PC-9 (cell line): Measurements from ENCODE around the gene CACNA1H.

ENCODE experiments used
- EZH2 ChIP-seq: fragments of 200-600 bp; sonication (generic); IDR thresholded peaks from 2 replicates; pipeline ENCODE4 v1.8.0; 2017; ENCODE audit warnings: antibody characterized with exemption, low read depth
- TF ChIP-seq, protein P1 (sequence below): fragments of 200-600 bp; sonication (generic); conservative IDR thresholded peaks from 2 replicates; pipeline ENCODE4 v1.6.1; 2017; ENCODE audit warnings: mixed run types, antibody characterized with exemption, mild to moderate bottlenecking, moderate library complexity

DNA sequence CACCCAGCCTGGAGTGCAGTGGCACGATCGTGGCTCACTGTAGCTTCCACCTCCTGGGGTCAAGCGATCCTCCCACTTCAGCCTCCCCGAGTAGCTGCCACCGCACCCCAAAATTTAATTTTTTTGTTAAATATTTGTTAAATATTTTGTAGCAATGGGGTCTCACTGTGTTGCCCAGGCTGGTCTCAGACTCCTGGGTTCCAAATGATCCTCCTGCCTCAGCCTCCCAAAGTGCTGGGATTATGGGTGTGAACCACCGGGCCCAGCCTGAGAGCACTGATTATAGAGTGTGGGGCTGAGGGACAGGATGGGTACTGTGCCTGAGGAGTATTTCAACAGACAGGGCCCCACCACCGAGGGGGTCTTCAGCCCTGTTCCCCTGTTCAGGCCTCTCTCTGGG, 36.5 kb downstream of the CACNA1H start:
- TF ChIP-seq, protein P1, sequence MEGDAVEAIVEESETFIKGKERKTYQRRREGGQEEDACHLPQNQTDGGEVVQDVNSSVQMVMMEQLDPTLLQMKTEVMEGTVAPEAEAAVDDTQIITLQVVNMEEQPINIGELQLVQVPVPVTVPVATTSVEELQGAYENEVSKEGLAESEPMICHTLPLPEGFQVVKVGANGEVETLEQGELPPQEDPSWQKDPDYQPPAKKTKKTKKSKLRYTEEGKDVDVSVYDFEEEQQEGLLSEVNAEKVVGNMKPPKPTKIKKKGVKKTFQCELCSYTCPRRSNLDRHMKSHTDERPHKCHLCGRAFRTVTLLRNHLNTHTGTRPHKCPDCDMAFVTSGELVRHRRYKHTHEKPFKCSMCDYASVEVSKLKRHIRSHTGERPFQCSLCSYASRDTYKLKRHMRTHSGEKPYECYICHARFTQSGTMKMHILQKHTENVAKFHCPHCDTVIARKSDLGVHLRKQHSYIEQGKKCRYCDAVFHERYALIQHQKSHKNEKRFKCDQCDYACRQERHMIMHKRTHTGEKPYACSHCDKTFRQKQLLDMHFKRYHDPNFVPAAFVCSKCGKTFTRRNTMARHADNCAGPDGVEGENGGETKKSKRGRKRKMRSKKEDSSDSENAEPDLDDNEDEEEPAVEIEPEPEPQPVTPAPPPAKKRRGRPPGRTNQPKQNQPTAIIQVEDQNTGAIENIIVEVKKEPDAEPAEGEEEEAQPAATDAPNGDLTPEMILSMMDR: no peak
- TF ChIP-seq EZH2: no peak
